NCI-H2107 (cell line): ENCODE results near the gene MAP4K5.
"Not testable (repeated sequence)": the region's sequence is repeated elsewhere in the genome, so short reads cannot be mapped to it uniquely, and the experiment has no call there.

Experiments
- DNase-seq: peaks from one replicate; lab custom pipeline; 2025; lab: John Stamatoyannopoulos, UW

MAP4K5 gene

DNA sequence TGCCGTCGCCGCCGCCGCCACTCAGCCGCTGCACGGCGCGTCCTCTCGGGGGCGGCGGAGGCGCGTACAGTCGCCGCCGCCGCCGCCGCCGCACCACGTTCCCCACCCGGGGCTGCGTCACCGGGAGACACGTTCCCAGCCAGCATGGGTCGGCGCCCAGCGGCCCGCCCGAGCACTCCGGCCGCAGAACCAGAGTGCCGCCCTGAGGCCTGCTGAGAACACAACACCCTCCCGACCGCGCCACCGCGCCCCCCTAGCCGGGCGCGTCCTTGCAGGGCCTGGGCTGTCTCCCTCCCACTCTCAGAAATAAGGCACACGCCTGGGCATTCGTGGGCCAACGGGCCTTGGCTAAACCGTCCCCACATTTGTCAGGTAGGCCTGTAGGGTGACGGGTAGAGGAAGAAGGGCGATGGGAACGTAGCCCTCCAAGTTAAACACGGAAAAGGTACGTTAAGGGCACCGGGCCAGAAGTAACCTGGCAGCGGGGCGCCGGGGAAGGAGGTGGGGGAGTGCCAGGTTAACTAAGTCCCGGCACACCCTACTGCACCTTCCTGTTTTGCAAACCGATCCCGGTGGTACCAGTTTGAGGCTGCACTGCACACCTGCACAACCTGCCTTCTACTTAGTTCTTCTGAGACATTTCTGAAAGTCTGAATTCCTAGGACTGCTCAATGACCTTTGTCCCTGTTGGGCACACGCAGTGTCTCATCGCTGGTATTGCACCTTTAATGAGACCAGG lies at the start of gene MAP4K5:
TSS of gene MAP4K5 (minus strand) at position 68 of the 739 bp plus-strand sequence. CDS start 520 bp downstream, outside the sequence.
- DNase-seq, result peak; percentile 93

DNA sequence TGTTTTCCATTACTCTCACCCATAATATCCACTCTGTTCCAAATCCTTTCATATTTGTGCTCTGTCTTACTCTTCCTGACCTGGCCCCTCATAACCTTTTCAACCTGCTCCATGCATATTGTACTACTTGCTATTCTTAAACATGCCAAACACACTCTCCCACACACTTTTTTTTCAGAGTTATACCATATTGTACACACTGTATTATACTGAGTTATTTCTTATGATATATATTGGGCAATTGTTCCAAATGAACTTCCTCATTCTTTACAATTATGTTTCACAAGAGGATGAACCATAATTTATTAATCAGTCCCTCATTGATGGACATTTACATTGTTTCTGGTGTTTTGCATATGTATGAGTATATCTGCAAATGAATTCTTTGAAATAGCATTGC lies 46.1 kb upstream of the MAP4K5 start:
- DNase-seq, result no peak

DNA sequence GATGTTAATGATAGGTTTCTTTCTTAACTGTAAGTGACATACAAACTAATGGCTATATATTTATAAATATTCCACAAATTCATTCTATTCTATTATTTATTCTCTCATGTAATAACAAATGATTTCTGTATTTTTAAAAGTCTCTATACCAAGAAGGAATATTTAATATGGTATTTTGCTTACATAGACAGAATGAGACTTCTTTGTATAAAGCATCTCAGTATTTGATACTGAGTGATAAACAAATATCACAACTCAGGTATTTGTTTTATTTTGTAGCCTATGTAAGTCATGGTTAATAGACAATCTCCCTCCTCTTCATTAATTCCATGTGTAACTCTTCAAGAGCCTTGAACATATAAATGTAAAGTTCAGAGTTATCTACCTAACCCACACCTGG lies 45.6 kb upstream of the MAP4K5 start:
- DNase-seq, result no peak

DNA sequence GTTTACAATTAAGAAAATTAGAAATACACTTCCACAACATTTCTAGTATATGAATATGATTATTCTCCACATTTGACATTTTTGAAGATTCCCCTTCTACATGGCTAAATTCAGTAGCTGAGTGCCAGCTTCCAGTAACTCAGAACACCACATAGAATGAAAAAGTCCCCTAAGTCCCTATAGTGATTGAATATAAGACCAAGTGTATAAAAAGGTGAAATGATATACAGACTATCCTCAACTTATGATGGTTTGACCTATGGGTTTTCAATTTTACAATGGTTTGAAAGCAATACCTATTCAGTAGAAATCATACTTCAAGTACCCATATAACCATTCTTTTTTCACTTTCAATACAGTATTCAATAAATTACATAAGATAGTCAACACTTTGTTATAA lies 43.4 kb upstream of the MAP4K5 start:
- no peak for DNase-seq

DNA sequence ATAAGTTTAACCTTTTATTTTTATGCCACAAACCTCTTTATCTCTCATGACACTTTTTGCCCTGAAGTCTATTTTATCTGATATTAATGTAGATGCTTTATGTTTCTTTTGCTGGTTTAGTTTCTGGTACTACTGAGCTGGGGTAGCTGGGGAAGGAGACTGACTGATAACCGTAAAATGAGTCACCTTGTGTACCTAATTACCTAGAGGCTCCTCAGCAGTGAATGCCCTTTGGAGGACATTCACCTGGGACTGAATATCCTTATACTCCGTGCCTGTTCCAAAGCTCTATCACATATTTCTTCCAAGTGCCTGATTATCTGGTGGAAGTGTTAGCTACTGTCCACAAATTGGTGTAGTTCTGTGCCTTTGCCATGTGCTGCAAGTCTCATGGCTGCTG lies 41.5 kb upstream of the MAP4K5 start:
- no peak for DNase-seq

GRCh38 chr14:50569714-50570274 lies 37.4 kb upstream of the MAP4K5 start:
- DNase-seq, result no peak

DNA sequence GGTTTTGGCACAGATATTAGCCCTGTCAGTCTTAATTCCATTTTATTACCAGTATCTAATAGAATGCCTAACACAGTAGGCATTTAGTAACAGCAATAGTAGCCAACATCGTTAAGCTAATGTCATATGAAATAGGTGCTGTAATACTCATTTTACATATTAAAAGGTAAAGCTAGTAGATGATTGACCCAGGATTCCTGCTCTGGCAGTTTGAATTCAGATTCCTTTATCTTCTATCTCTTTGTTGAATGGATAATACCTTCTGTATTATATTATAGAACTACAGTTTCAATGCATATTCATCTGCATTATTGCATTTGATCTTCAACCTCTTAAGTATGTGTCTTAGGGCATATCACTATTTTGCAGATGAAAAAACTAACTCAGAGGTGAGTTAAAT lies 30.5 kb upstream of the MAP4K5 start:
- no peak for DNase-seq

- peak; percentile 76 for DNase-seq
Measured at GRCh38 chr14:50560931-50561285, 28.5 kb upstream of the MAP4K5 start.

- peak; percentile 76 for DNase-seq
Measured at GRCh38 chr14:50559990-50560930, 27.9 kb upstream of the MAP4K5 start, which contains the start of gene ATL1. Gene ATL1, plus strand, starts transcription at chr14:50560145. Its CDS starts 121 bp downstream, at chr14:50560266.

DNA sequence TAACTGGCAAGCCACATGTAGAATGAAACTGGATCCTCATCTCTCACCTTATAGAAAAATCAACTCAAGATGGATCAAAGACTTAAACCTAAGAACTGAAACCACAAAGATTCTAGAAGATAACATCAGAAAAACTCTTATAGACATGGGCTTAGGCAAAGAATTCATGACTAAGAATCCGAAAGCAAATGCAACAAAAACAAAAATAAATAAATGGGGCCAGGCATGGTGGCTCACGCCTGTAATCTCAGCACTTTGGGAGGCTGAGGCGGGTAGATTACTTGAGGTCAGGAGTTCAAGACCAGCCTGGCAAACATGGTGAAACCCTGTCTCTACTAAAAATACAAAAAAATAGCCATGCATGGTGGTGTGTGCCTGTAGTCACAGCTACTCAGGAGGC lies 20.4 kb upstream of the MAP4K5 start:
- DNase-seq, result not testable (repeated sequence)

DNA sequence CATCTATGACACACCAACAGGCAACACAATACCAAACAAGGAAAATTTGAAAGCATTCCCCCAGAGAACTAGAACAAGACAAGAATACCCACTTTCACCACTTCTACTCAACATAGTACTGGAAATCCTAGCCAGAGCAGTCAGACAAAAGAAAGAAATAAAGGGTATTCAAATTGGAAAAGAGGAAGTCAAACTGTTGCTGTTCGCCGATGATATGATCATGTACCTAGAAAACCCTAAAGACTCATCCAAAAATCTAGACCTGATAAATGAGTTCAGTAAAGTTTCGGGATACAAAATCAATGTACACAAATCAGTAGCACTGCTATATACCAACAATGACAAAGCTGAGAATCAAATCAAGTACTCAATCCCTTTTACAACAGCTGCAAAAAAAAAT lies 19.5 kb upstream of the MAP4K5 start:
- DNase-seq, result no peak

DNA sequence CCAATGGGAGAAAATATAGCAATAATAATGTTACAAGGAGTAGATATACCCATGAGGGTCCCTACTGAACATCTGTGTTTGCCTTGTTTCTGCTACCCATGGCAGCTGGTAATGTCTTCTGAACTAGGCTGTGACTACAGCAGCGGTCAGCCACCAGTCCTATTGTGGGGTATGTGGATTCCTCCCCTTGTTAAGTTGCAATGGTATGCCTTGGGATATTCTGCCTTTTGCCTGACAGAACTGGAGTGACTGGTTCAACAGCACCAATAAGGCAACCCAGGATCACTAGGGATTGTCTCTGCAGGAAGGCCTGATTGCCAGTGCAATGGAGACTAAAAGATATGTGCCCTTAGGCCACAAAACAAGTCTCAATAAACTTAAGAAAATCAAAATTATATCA lies 17.9 kb upstream of the MAP4K5 start:
- no peak for DNase-seq

DNA sequence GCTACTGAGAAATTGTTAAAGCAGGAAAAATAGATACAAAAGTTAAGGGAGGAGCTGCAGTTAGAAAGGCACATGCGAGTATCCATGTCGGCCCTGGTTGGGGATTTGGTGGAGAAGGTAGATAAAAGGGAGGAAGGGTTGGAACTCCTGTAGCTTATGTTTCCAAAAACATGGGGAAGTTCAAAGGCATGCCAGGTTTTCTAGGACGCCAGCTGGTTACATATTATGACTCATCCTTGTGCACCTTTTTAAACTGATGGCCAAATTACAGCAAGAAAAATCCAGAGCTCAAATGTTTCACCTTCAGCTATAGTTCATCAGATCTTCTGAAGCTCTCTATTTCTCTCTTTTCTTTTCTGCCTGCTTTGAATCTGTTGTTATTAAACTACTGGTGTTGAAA lies 13.2 kb upstream of the MAP4K5 start:
- DNase-seq, result no peak

DNA sequence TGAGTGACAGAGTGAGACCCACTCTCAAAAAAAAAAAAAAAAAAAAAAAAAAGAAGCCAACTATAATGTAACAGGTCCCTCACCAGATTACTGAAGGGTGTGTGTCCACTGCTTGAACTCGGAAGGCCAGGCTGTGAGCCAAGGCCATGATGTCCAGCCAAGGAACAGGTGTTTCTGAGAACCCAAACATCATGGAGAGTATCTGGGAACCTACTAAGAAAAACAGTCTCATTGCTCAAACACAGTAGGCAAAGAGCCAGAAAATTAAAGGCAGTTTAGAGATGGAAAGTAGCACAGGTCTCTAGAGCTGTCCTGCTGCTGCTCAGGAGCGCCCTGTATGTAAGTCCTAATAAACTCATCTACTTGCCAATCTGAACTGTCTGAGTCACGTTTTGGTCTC lies 12.5 kb upstream of the MAP4K5 start:
- DNase-seq, result no peak

GRCh38 chr14:50542941-50543418 lies 10.6 kb upstream of the MAP4K5 start:
- peak; percentile 42 for DNase-seq

- DNase-seq, result no peak
Measured at GRCh38 chr14:50541159-50541567, 8.8 kb upstream of the MAP4K5 start.

DNA sequence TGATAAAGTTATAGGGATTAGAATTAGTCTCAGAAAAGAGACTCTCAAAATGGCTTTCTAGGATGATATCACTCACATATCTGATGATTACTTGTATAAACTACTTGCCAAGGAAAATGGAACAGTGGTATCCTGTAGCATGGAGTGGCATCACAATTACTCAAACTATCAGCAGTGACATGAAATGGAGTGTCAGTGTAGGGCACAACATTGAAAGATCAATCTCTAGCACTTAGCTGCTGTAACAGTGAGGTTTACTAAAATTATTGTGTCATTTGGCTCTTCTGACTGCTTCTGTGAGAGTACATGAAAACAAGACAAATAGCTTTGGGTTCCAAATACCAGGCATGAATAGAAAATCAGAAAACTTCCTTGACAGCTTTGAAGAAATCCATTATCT lies 6.7 kb upstream of the MAP4K5 start:
- DNase-seq, result no peak

DNA sequence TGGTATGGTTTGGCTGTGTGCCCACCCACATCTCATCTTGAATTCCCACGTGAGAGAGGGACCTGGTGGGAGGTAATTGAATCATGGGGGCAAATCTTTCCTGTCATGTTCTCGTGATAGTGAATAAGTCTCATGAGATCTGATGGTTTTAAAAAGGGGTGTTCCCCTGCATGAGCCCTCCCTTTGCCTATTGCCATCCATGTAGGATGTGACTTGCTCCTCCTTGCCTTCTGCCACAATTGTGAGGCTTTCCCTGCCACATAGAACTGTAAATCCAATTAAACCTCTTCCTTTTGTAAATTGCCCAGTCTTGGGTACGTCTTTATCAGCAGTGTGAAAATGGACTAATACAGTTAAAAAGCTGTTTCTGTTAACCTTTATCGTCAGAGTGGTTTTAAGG lies 5.7 kb upstream of the MAP4K5 start:
- DNase-seq, result not testable (repeated sequence)

- DNase-seq, result no peak
Measured at GRCh38 chr14:50534997-50535396, 2.6 kb upstream of the MAP4K5 start.

DNA sequence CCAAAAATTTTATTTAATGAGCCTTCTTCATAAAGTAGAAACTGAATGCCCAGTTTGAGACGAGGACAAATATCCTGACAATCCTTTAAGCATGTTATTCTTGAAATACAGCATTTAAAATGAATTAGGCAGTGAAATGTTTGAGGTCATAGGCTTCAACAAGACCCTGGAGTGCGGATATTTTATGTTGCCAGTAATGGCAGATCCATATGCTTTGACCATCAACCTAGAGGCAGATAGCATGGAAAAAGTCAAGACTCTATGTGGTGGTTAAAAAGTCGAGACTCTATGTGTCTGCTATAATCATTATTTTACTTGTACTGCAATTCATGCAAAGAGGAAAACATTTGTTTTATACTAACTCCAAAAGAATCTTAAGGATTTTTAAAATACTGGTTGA lies 2.0 kb upstream of the MAP4K5 start:
- DNase-seq, result no peak

GRCh38 chr14:50533806-50534205 lies 1.4 kb upstream of the MAP4K5 start:
- no peak for DNase-seq

- no peak for DNase-seq
Measured at GRCh38 chr14:50533241-50533705, 904 bp upstream of the MAP4K5 start.
